Cardiac fibroblast (primary cell): ENCODE data around the gene NR2F6.

Experiments used
- DNase-seq, 2 donors: peaks; one replicate each; pipeline versions ENCODE4 v3.0.0 to v3.0.0-alpha.2; 2010; ENCODE audit warnings: low read depth in 2 of 2
- H3K4me3 ChIP-seq, 2 donors: replicated peaks in 1 of 2; 1 replicate in 1 of 2; 2 replicates in 1 of 2; pipeline ENCODE4 v1.5.1; 2011; ENCODE audit warnings: low read depth in 2 of 2, low read length in 2 of 2, mild to moderate bottlenecking in 2 of 2, moderate library complexity in 1 of 2
- CTCF ChIP-seq: IDR thresholded peaks from one replicate; pipeline ENCODE4 v1.5.1; 2011; ENCODE audit warnings: low read depth, mild to moderate bottlenecking, low read length, inconsistent platforms

Gene NR2F6

GRCh38 chr19:17243830-17244617 is 1.7 kb downstream of the NR2F6 start:
- peak overlapping the region; percentile 86 to 88 for H3K4me3 ChIP-seq
- TF ChIP-seq CTCF, result no peak
- peak; percentile 54 to 68 for DNase-seq

- H3K4me3 ChIP-seq, result peak overlapping the region; percentile 86 to 88
- no peak for DNase-seq
- TF ChIP-seq CTCF, result no peak
Measured at GRCh38 chr19:17243211-17243829, 2.4 kb downstream of the NR2F6 start.

- DNase-seq, result no peak
- H3K4me3 ChIP-seq, result peak overlapping the region in 1 of 2 donors; percentile 86
- no peak for TF ChIP-seq CTCF
Measured at GRCh38 chr19:17242431-17243208, 3.1 kb downstream of the NR2F6 start.

- DNase-seq, result no peak
- TF ChIP-seq CTCF, result no peak
- no peak overlapping the region for H3K4me3 ChIP-seq
Measured at GRCh38 chr19:17240826-17241399, 4.8 kb downstream of the NR2F6 start.

GRCh38 chr19:17240062-17240752 is 5.5 kb downstream of the NR2F6 start:
- no peak for TF ChIP-seq CTCF
- H3K4me3 ChIP-seq, result no peak overlapping the region
- no peak for DNase-seq
